HCT116 (cell line): Measurements from ENCODE around the gene CBR4.

Source experiments
- CTCF ChIP-seq, 3 experiments: fragments of 200-600 bp in 1 of 3; sonication (generic) in 1 of 3; IDR thresholded peaks in 2 of 3; conservative IDR thresholded peaks in 1 of 3; 2 replicates each; pipeline ENCODE4 v1.5.1; 2012 to 2017; ENCODE audit warnings: low read depth in 2 of 3, low read length in 2 of 3, antibody characterized with exemption in 1 of 3, borderline replicate concordance in 1 of 3, control low read depth in 1 of 3, mild to moderate bottlenecking in 1 of 3, mixed read lengths in 1 of 3, mixed run types in 1 of 3, moderate library complexity in 1 of 3; ENCODE audit not compliant: insufficient read depth in 1 of 3
- EZH2 ChIP-seq: fragments of 200-600 bp; sonication (generic); IDR thresholded peaks from 2 replicates; pipeline ENCODE4 v1.6.1; 2017; ENCODE audit warnings: antibody characterized with exemption, mixed run types
- JUND ChIP-seq: IDR thresholded peaks from 2 replicates; pipeline ENCODE4 v1.6.1; 2012
- POLR2A ChIP-seq: IDR thresholded peaks from 2 replicates; pipeline ENCODE4 v1.7.0; 2011; ENCODE audit warnings: borderline replicate concordance; ENCODE audit not compliant: insufficient read depth, insufficient read length; ENCODE audit errors: extremely low read depth
- POLR2AphosphoS5 ChIP-seq: IDR thresholded peaks from 2 replicates; pipeline ENCODE4 v1.6.1; 2011; ENCODE audit warnings: mild to moderate bottlenecking, low read depth, low read length, moderate library complexity
- RAD21 ChIP-seq: IDR thresholded peaks from 2 replicates; pipeline ENCODE4 v1.6.1; 2012; ENCODE audit warnings: low read depth, mild to moderate bottlenecking
- REST ChIP-seq: IDR thresholded peaks from 2 replicates; pipeline ENCODE4 v1.6.1; 2012; ENCODE audit warnings: low read depth
- SIN3A ChIP-seq: IDR thresholded peaks from 2 replicates; pipeline ENCODE4 v1.6.1; 2012; ENCODE audit warnings: low read depth
- SP1 ChIP-seq: IDR thresholded peaks from 2 replicates; pipeline ENCODE4 v1.6.1; 2012; ENCODE audit warnings: low read depth
- YY1 ChIP-seq: IDR thresholded peaks from 2 replicates; pipeline ENCODE4 v1.6.1; 2011; ENCODE audit warnings: low read length, low read depth, moderate library complexity, mild to moderate bottlenecking; ENCODE audit not compliant: insufficient replicate concordance; ENCODE audit errors: extremely low read depth

GRCh38 chr4:168995537-168996295 is 14.3 kb downstream of the CBR4 start:
- TF ChIP-seq CTCF (IDR thresholded peaks at IDR 0.05 in 2 of 3, conservative IDR thresholded peaks at IDR 0.05 in 1 of 3; ENCODE audit: borderline replicate concordance in 1 of 3, insufficient read depth in 1 of 3, low read depth in 2 of 3, low read length in 2 of 3) (peak in 2 of 3 experiments; percentile 28 to 47; a peak in 3 of 6 replicates), POLR2A (no peak), SIN3A (no peak), RAD21 (peak; percentile 60), YY1 (no peak), POLR2AphosphoS5 (no peak), REST (no peak), SP1 (no peak), JUND (no peak), EZH2 (no peak)
